ENCODE measurements around the gene FGF18. TPM values are rescaled to one million over a fixed set of nuclear protein-coding genes. Genes with fewer than 3 reads are reported as not detected.
A peak's percentile ranks its signal among the peaks of the same experiment; 100 is the strongest.

FGF18 gene
- total and polyA plus RNA-seq, 2 experiments from 2014 or later, result 1.00 to 7.2 TPM

DNA sequence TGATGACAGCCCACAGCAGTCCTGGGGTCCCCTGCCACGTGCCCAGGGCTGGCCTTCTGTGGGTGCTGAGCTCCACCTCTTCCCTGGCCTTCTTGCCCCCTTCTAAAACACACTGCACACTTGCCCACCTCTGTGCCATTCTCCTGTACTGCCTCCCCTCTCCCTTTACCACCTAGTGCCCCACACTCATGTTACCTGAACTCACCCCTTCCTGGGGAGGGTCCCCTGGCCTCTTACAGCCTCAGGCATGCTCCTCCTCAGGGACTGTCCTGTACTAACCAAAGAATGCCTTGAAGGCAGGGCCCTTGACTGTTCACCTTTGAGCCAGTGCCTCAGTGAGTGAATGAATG is 60.3 kb downstream of the FGF18 start:
- Histone ChIP-seq H3K4me2 (no peak overlapping the region), H3K4me3 (no peak overlapping the region), H3K9me2 (replicated peaks; ENCODE audit: insufficient read depth) (no peaks in the 10 kb centered on the region), H3K36me3 (replicated peaks; ENCODE audit: insufficient read depth, low read depth) (no peaks in the 10 kb centered on the region), H3K27ac (no peak overlapping the region), H3K79me2 (no peaks in the 10 kb centered on the region), H4K20me1 (ENCODE audit: insufficient read depth, poor library complexity, severe bottlenecking) (no peaks in the 10 kb centered on the region), H3K4me1 (ENCODE audit: insufficient read depth) (peaks cover 4% of the 10 kb centered on the region), H3K9me3 (ENCODE audit: low read depth) (no peaks in the 10 kb centered on the region), H3K27me3 (no peaks in the 10 kb centered on the region), H2AFZ (no peak overlapping the region)
- TF ChIP-seq EZH2 (IDR thresholded peaks at IDR 0.05; ENCODE audit: borderline replicate concordance) (no peak), CTCF (IDR thresholded peaks at IDR 0.05; ENCODE audit: poor library complexity) (no peak), EZH2phosphoT487 (IDR thresholded peaks at IDR 0.05; ENCODE audit: low read depth, severe bottlenecking, unreplicated experiment) (no peak)
- 79% methylated on average over 1 of the region's 1 CpG for whole genome bisulfite sequencing (ENCODE audit: low lambda C conversion rate, missing lambda C conversion rate)
- DNase-seq (ENCODE audit: low spot score), result no peak

- no peaks in the 10 kb centered on the region for H3K79me2 ChIP-seq
- WGBS (ENCODE audit: low lambda C conversion rate, missing lambda C conversion rate), result 64% methylated on average over 5 of the region's 6 CpGs
Observed at GRCh38 chr5:171480239-171480638, 60.8 kb downstream of the FGF18 start.

GRCh38 chr5:171481571-171482433 is 62.4 kb downstream of the FGF18 start:
- Histone ChIP-seq H3K27ac (no peak overlapping the region), H3K4me1 (ENCODE audit: insufficient read depth) (peaks cover 4% of the 10 kb centered on the region), H3K9me3 (ENCODE audit: low read depth) (no peaks in the 10 kb centered on the region), H3K9me2 (replicated peaks; ENCODE audit: insufficient read depth) (no peaks in the 10 kb centered on the region), H4K20me1 (ENCODE audit: insufficient read depth, poor library complexity, severe bottlenecking) (no peaks in the 10 kb centered on the region), H3K79me2 (no peaks in the 10 kb centered on the region), H3K4me3 (no peak overlapping the region), H2AFZ (no peak overlapping the region), H3K27me3 (no peaks in the 10 kb centered on the region), H3K36me3 (replicated peaks; ENCODE audit: insufficient read depth, low read depth) (no peaks in the 10 kb centered on the region), H3K4me2 (no peak overlapping the region)
- 86% methylated on average over 10 of the region's 10 CpGs for WGBS (ENCODE audit: low lambda C conversion rate, missing lambda C conversion rate)
- TF ChIP-seq CTCF (IDR thresholded peaks at IDR 0.05; ENCODE audit: poor library complexity) (no peak), EZH2 (IDR thresholded peaks at IDR 0.05; ENCODE audit: borderline replicate concordance) (no peak), EZH2phosphoT487 (IDR thresholded peaks at IDR 0.05; ENCODE audit: low read depth, severe bottlenecking, unreplicated experiment) (no peak)
- DNase-seq (ENCODE audit: low spot score), result no peak

More at GRCh38 chr5:171480239-171480638, 60.8 kb downstream of the FGF18 start:
- Histone ChIP-seq H3K9me2 (replicated peaks; ENCODE audit: insufficient read depth) (no peaks in the 10 kb centered on the region), H3K4me2 (no peak overlapping the region), H3K27ac (no peak overlapping the region), H3K4me1 (ENCODE audit: insufficient read depth) (peaks cover 4% of the 10 kb centered on the region), H2AFZ (no peak overlapping the region), H3K9me3 (ENCODE audit: low read depth) (no peaks in the 10 kb centered on the region), H4K20me1 (ENCODE audit: insufficient read depth, poor library complexity, severe bottlenecking) (no peaks in the 10 kb centered on the region), H3K36me3 (replicated peaks; ENCODE audit: insufficient read depth, low read depth) (no peaks in the 10 kb centered on the region), H3K27me3 (no peaks in the 10 kb centered on the region), H3K4me3 (no peak overlapping the region)
- DNase-seq (ENCODE audit: low spot score), result peak; percentile 26
- TF ChIP-seq EZH2phosphoT487 (IDR thresholded peaks at IDR 0.05; ENCODE audit: low read depth, severe bottlenecking, unreplicated experiment), result no peak
- no peak for TF ChIP-seq CTCF (IDR thresholded peaks at IDR 0.05; ENCODE audit: poor library complexity)
- TF ChIP-seq EZH2 (IDR thresholded peaks at IDR 0.05; ENCODE audit: borderline replicate concordance), result no peak

Data from hepatocyte (in vitro differentiated cells).